Suprapubic skin (tissue), 4 donors: ENCODE results near the gene AKAP12. TPM values are rescaled to one million over a fixed set of nuclear protein-coding genes. Genes with fewer than 3 reads are reported as not detected.
"Not testable (repeated sequence)": the region's sequence is repeated elsewhere in the genome, so short reads cannot be mapped to it uniquely, and the experiment has no call there.

Experiments used
- DNase-seq, 2 donors: peaks; one replicate each; pipeline ENCODE4 v3.0.0-alpha.2; 2019; ENCODE audit warnings: low spot score in 2 of 2
- H3K27ac ChIP-seq: fragments of 200-600 bp; sonication (generic); one replicate; pipeline ENCODE4 v1.5.1; 2019
- H3K27me3 ChIP-seq: fragments of 200-600 bp; sonication (generic); one replicate; pipeline ENCODE4 v1.5.1; 2019
- H3K36me3 ChIP-seq: fragments of 200-600 bp; sonication (generic); one replicate; pipeline ENCODE4 v1.5.1; 2019
- H3K4me1 ChIP-seq: fragments of 200-600 bp; sonication (generic); one replicate; pipeline ENCODE4 v1.5.1; 2019
- H3K4me3 ChIP-seq: fragments of 200-600 bp; sonication (generic); one replicate; pipeline ENCODE4 v1.5.1; 2019; ENCODE audit warnings: mild to moderate bottlenecking
- H3K9me3 ChIP-seq: fragments of 200-600 bp; sonication (generic); one replicate; pipeline ENCODE4 v1.5.1; 2019
- EP300 ChIP-seq: sonication (generic); formaldehyde crosslinking; IDR thresholded peaks from one replicate; pipeline ENCODE4 v1.6.1; 2017; ENCODE audit warnings: antibody characterized with exemption
- POLR2A ChIP-seq, 2 donors: fragments of 450-650 bp; IDR thresholded peaks; one replicate each; pipeline ENCODE4 v1.6.1; 2017; ENCODE audit warnings: antibody characterized with exemption in 2 of 2, mild to moderate bottlenecking in 2 of 2, moderate library complexity in 2 of 2
- POLR2AphosphoS5 ChIP-seq, 3 donors: sonication (generic); formaldehyde crosslinking; IDR thresholded peaks; one replicate each; pipeline ENCODE4 v1.6.1; 2017; ENCODE audit warnings: antibody characterized with exemption in 3 of 3
- WGBS: methylation state at CpG from one replicate; pipeline ENCODE4 v1.1.5; 2018; 5-methylcytosine and 5-hydroxymethylcytosine counted together
- total RNA-seq, 4 donors: library from RNA; depleted of rRNA; stranded (reverse); fragments of >200 nt; gene quantifications; one replicate each; pipeline ENCODE4 v1.1.0, GENCODE V29; 2016
- TF ChIP-seq, protein P1 (sequence below), 2 donors: fragments of 200-600 bp in 1 of 2; fragments of 450-650 bp in 1 of 2; sonication (generic) in 1 of 2; IDR thresholded peaks; one replicate each; pipeline ENCODE4 v1.5.1; 2016 to 2019; ENCODE audit warnings: antibody characterized with exemption in 2 of 2, mild to moderate bottlenecking in 1 of 2, moderate library complexity in 1 of 2

Gene AKAP12
- total RNA-seq, 4 donors from 2014 or later, result 7.2 to 20.1 (median 11.9) TPM

DNA sequence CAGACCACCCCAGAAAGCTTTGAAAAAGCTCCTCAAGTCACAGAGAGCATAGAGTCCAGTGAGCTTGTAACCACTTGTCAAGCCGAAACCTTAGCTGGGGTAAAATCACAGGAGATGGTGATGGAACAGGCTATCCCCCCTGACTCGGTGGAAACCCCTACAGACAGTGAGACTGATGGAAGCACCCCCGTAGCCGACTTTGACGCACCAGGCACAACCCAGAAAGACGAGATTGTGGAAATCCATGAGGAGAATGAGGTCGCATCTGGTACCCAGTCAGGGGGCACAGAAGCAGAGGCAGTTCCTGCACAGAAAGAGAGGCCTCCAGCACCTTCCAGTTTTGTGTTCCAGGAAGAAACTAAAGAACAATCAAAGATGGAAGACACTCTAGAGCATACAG is 112.0 kb downstream of the AKAP12 start:
- Histone ChIP-seq H3K27me3 (no peaks in the 10 kb centered on the region), H3K36me3 (no peaks in the 10 kb centered on the region), H3K9me3 (no peaks in the 10 kb centered on the region), H3K4me1 (no peaks in the 10 kb centered on the region), H3K4me3 (no peak overlapping the region), H3K27ac (no peak overlapping the region)
- DNase-seq, result no peak
- no peak for TF ChIP-seq POLR2AphosphoS5 (IDR thresholded peaks at IDR 0.05)
- TF ChIP-seq EP300, result no peak
- TF ChIP-seq POLR2A (IDR thresholded peaks at IDR 0.05), result no peak
- TF ChIP-seq, protein P1, sequence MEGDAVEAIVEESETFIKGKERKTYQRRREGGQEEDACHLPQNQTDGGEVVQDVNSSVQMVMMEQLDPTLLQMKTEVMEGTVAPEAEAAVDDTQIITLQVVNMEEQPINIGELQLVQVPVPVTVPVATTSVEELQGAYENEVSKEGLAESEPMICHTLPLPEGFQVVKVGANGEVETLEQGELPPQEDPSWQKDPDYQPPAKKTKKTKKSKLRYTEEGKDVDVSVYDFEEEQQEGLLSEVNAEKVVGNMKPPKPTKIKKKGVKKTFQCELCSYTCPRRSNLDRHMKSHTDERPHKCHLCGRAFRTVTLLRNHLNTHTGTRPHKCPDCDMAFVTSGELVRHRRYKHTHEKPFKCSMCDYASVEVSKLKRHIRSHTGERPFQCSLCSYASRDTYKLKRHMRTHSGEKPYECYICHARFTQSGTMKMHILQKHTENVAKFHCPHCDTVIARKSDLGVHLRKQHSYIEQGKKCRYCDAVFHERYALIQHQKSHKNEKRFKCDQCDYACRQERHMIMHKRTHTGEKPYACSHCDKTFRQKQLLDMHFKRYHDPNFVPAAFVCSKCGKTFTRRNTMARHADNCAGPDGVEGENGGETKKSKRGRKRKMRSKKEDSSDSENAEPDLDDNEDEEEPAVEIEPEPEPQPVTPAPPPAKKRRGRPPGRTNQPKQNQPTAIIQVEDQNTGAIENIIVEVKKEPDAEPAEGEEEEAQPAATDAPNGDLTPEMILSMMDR (IDR thresholded peaks at IDR 0.05), result no peak
- 95% methylated on average over 7 of the region's 7 CpGs for WGBS

GRCh38 chr6:151352410-151353396 is 112.9 kb downstream of the AKAP12 start:
- H3K36me3 ChIP-seq, result no peaks in the 10 kb centered on the region
- H3K4me1 ChIP-seq, result no peaks in the 10 kb centered on the region

DNA sequence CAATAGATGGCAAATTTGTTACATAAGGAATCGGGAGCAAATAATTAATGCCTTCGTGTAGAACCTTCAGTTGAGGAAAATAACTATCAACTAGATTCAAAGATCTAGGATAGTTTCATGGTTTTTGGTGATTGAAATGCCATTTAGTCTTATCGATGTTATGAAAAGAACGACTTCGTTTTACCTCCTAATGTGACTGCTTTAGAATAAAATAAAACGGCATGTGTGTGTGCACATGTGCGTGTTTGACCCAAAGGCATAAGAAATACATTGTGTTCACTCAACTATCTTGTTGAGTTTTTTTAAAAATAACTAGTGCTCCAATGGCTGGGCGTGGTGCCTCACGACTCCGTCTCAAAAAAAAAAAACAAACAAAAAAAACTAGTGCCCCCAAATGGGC is 114.0 kb downstream of the AKAP12 start:
- Histone ChIP-seq H3K27ac (no peak overlapping the region), H3K27me3 (no peaks in the 10 kb centered on the region), H3K9me3 (no peaks in the 10 kb centered on the region), H3K4me3 (no peak overlapping the region), H3K4me1 (no peaks in the 10 kb centered on the region), H3K36me3 (no peaks in the 10 kb centered on the region)
- TF ChIP-seq EP300 (no peak), POLR2A (IDR thresholded peaks at IDR 0.05) (no peak), POLR2AphosphoS5 (IDR thresholded peaks at IDR 0.05) (no peak)
- TF ChIP-seq, protein P1 (IDR thresholded peaks at IDR 0.05), result no peak
- 92% methylated on average over 10 of the region's 10 CpGs for WGBS
- DNase-seq, result no peak

More at GRCh38 chr6:151352410-151353396, 112.9 kb downstream of the AKAP12 start:
- no peaks in the 10 kb centered on the region for H3K9me3 ChIP-seq
- H3K4me3 ChIP-seq, result no peak overlapping the region
- H3K27ac ChIP-seq, result no peak overlapping the region
- no peak for DNase-seq
- 85% methylated on average over 19 of the region's 19 CpGs for WGBS
- H3K27me3 ChIP-seq, result no peaks in the 10 kb centered on the region
- TF ChIP-seq, protein P1 (IDR thresholded peaks at IDR 0.05), result no peak
- no peak for TF ChIP-seq POLR2AphosphoS5 (IDR thresholded peaks at IDR 0.05)
- TF ChIP-seq EP300, result no peak
- TF ChIP-seq POLR2A (IDR thresholded peaks at IDR 0.05), result no peak

DNA sequence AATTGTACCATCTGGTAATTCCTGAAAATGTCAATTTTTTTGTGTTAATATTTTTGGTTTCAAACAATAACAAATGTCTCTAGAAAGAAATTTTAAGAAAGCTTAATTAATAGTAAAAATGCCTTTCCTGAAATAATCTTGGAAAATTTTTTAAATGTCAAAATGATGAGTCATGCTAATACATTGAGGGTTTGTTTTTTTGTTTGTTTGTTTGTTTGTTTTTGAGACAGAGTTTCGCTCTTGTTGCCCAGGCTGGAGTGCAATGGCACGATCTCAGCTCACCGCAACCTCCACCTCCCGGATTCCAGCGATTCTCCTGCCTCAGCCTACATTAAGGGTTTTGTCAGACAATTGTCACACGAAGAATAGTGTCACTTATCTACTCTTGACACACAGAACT is 117.2 kb downstream of the AKAP12 start:
- not testable (repeated sequence) for H3K27me3 ChIP-seq, H3K36me3 ChIP-seq, H3K9me3 ChIP-seq, H3K4me1 ChIP-seq, DNase-seq, H3K27ac ChIP-seq, H3K4me3 ChIP-seq
- WGBS, result 84% methylated on average over 6 of the region's 6 CpGs

DNA sequence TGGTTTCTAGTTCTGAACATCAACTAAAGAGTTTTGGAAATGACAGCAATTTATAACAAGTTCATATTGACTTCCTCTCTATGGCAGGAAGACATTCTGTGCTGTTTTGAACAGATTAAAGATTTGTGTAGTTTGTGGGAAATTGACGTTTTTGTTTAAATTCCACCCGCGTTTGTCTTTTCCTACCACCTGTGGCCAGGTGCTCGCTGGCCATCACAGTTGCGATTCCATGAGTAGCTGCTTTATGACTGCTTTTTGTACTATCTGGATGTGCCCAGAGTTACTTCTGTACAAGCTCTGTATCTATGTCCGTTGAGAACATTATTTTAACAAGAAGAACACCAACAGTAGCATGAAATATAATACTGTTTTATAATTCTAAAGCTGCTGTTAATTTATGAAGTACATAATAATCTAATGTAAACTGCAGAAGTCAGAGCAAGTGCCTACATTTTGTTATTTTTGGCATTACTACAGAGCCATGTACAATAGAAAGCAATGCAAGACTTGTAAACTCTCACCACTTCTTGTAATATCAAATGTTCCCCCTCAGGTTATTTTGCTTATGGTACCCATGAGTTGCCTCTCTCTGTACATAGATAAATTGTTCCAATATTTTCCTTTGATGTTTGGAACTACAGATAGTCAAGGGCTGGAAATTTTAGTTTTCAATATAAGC is 118.1 kb downstream of the AKAP12 start:
- Histone ChIP-seq H3K4me3 (no peak overlapping the region), H3K4me1 (no peaks in the 10 kb centered on the region), H3K27me3 (no peaks in the 10 kb centered on the region), H3K27ac (no peak overlapping the region), H3K9me3 (no peaks in the 10 kb centered on the region), H3K36me3 (peaks cover 13% of the 10 kb centered on the region)
- 82% methylated on average over 6 of the region's 6 CpGs for WGBS
- TF ChIP-seq, protein P1 (IDR thresholded peaks at IDR 0.05), result no peak
- TF ChIP-seq POLR2AphosphoS5 (IDR thresholded peaks at IDR 0.05) (no peak), EP300 (no peak), POLR2A (IDR thresholded peaks at IDR 0.05) (no peak)
- no peak for DNase-seq
